HepG2 (cell line): ENCODE results near the gene IL17D. TPM values are rescaled to one million over a fixed set of nuclear protein-coding genes. Genes with fewer than 3 reads are reported as not detected.

Experiments
- DBP ChIP-seq: sonication (generic); formaldehyde crosslinking; IDR thresholded peaks from 2 replicates; pipeline ENCODE4 v1.4.0; 2020; ENCODE audit warnings: missing genetic modification reagents; ENCODE audit errors: not compliant biosample characterization
- DMAP1 ChIP-seq: IDR thresholded peaks from 2 replicates; pipeline ENCODE4 v1.6.1; 2016
- RNF219 ChIP-seq: sonication (generic); formaldehyde crosslinking; IDR thresholded peaks from 2 replicates; pipeline ENCODE4 v1.5.0; 2020; ENCODE audit warnings: mild to moderate bottlenecking, missing genetic modification reagents
- SOX13 ChIP-seq, 3 experiments: fragments of 450-650 bp in 1 of 3; sonication (generic) in 1 of 3; formaldehyde crosslinking in 1 of 3; IDR thresholded peaks in 2 of 3; conservative IDR thresholded peaks in 1 of 3; 2 replicates each; pipeline versions ENCODE4 v1.5.0 to v1.6.1; 2016 to 2020; ENCODE audit warnings: antibody characterized with exemption in 1 of 3, mild to moderate bottlenecking in 1 of 3, missing compliant biosample characterization in 1 of 3, missing genetic modification reagents in 1 of 3, moderate library complexity in 1 of 3
- SP140L ChIP-seq: sonication (generic); formaldehyde crosslinking; IDR thresholded peaks from 2 replicates; pipeline ENCODE4 v1.4.0; 2020; ENCODE audit warnings: missing genetic modification reagents, borderline replicate concordance
- THYN1 ChIP-seq: sonication (generic); formaldehyde crosslinking; IDR thresholded peaks from 2 replicates; pipeline ENCODE4 v1.8.1; 2023; ENCODE audit warnings: low read depth, mild to moderate bottlenecking, moderate library complexity, missing genetic modification reagents, borderline replicate concordance
- ZNF501 ChIP-seq: sonication (generic); formaldehyde crosslinking; IDR thresholded peaks from 2 replicates; pipeline ENCODE4 v1.5.1; 2020; ENCODE audit warnings: mild to moderate bottlenecking, moderate library complexity, missing genetic modification reagents
- polyA plus RNA-seq, 8 experiments: library from polyadenylated mRNA; depleted of rRNA in 3 of 8; stranded (reverse) in 7 of 8; unstranded in 1 of 8; fragments of >200 nt; fragmentation: Illumina TruSeq in 4 of 8; extraction: Trizol in 4 of 8; gene quantifications; 2 replicates each; pipeline versions ENCODE4 v1.2.1 to v1.2.3, GENCODE V29; 2011 to 2016; ENCODE audit warnings: low read depth in 4 of 8, missing spikeins in 1 of 8, mixed read lengths in 1 of 8; ENCODE audit not compliant: insufficient read depth in 1 of 8
- total RNA-seq, 5 experiments: library from RNA; depleted of rRNA; stranded (reverse); fragments of >200 nt; fragmentation: Illumina TruSeq; extraction: Trizol; gene quantifications; 2 replicates each; pipeline ENCODE4 v1.2.3, GENCODE V29; 2016; ENCODE audit warnings: low read depth in 1 of 5
- TF ChIP-seq, protein P1 (sequence below): sonication (generic); formaldehyde crosslinking; IDR thresholded peaks from 2 replicates; pipeline ENCODE4 v1.4.0; 2020; ENCODE audit warnings: mild to moderate bottlenecking, missing genetic modification reagents
- TF ChIP-seq, protein P2 (sequence below): sonication (generic); formaldehyde crosslinking; IDR thresholded peaks from 2 replicates; pipeline ENCODE4 v1.4.0; 2020; ENCODE audit warnings: missing genetic modification reagents

Gene IL17D
- total and polyA plus RNA-seq, 2 of the 13 experiments (the other 11 are each of a cell fraction or from before 2014, with no cell fraction given) = 1.1 to 2.2 TPM

GRCh38 chr13:20702915-20703779, at the start of gene IL17D (continued):
- TF ChIP-seq SOX13 (IDR thresholded peaks at IDR 0.05) (no peak), SOX13 (CRISPR knock-in tag; conservative IDR thresholded peaks at IDR 0.05 in 1 of 2, IDR thresholded peaks at IDR 0.05 in 1 of 2) (no peak), ZNF501 (peak; percentile 80), SP140L (CRISPR knock-in tag) (no peak), RNF219 (CRISPR knock-in tag) (no peak), DBP (CRISPR knock-in tag) (no peak), DMAP1 (CRISPR knock-in tag) (no peak), THYN1 (no peak)
- TF ChIP-seq, protein P1, sequence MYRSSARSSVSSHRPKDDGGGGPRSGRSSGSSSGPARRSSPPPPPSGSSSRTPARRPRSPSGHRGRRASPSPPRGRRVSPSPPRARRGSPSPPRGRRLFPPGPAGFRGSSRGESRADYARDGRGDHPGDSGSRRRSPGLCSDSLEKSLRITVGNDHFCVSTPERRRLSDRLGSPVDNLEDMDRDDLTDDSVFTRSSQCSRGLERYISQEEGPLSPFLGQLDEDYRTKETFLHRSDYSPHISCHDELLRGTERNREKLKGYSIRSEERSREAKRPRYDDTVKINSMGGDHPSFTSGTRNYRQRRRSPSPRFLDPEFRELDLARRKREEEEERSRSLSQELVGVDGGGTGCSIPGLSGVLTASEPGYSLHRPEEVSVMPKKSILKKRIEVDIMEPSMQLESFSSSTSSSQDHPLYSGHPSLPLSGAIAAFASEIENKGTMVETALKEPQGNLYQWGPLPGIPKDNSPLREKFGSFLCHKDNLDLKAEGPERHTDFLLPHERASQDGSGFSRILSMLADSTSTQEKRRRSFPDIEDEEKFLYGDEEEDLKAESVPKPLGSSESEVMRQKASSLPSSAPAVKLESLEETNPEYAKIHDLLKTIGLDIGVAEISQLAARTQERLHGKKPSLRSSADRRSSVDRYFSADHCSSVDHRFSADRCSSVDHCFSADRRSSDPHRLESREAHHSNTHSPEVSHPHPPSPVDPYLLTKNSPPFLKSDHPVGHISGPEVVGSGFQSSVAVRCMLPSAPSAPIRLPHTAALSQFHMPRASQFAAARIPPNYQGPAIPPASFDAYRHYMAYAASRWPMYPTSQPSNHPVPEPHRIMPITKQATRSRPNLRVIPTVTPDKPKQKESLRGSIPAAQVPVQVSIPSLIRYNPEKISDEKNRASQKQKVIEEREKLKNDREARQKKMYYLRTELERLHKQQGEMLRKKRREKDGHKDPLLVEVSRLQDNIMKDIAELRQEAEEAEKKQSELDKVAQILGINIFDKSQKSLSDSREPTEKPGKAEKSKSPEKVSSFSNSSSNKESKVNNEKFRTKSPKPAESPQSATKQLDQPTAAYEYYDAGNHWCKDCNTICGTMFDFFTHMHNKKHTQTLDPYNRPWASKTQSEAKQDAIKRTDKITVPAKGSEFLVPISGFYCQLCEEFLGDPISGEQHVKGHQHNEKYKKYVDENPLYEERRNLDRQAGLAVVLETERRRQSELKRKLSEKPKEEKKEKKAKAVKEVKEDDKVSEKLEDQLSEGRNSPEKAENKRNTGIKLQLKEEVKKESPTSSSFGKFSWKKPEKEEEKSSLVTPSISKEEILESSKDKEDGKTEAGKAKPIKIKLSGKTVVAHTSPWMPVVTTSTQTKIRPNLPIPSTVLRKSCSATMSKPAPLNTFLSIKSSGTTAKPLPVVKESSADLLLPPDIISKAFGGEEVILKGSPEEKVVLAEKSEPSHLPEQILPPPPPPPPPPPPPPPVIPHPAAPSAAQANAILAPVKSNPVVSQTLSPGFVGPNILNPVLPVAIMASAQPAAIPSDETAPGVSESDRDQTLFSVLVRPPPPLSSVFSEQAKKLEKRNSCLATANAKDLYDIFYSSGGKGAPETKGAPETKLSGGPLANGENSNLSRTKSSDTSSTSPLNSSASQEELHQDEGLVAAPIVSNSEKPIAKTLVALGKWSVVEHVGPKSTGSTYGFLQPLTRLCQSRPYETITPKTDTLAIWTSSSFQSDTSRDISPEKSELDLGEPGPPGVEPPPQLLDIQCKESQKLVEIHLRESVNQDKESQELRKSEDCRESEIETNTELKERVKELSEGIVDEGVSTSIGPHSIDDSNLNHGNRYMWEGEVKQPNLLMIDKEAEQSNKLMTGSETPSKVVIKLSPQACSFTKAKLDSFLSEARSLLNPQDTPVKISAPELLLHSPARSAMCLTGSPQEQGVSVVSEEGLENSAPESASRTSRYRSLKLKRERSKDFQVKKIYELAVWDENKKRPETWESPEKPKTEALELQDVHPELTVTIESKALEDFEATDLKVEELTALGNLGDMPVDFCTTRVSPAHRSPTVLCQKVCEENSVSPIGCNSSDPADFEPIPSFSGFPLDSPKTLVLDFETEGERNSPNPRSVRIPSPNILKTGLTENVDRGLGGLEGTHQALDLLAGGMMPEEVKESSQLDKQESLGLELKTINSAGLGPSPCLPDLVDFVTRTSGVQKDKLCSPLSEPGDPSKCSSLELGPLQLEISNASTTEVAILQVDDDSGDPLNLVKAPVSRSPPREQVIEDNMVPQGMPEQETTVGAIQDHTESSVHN (CRISPR knock-in tag) = no peak
- TF ChIP-seq, protein P2, sequence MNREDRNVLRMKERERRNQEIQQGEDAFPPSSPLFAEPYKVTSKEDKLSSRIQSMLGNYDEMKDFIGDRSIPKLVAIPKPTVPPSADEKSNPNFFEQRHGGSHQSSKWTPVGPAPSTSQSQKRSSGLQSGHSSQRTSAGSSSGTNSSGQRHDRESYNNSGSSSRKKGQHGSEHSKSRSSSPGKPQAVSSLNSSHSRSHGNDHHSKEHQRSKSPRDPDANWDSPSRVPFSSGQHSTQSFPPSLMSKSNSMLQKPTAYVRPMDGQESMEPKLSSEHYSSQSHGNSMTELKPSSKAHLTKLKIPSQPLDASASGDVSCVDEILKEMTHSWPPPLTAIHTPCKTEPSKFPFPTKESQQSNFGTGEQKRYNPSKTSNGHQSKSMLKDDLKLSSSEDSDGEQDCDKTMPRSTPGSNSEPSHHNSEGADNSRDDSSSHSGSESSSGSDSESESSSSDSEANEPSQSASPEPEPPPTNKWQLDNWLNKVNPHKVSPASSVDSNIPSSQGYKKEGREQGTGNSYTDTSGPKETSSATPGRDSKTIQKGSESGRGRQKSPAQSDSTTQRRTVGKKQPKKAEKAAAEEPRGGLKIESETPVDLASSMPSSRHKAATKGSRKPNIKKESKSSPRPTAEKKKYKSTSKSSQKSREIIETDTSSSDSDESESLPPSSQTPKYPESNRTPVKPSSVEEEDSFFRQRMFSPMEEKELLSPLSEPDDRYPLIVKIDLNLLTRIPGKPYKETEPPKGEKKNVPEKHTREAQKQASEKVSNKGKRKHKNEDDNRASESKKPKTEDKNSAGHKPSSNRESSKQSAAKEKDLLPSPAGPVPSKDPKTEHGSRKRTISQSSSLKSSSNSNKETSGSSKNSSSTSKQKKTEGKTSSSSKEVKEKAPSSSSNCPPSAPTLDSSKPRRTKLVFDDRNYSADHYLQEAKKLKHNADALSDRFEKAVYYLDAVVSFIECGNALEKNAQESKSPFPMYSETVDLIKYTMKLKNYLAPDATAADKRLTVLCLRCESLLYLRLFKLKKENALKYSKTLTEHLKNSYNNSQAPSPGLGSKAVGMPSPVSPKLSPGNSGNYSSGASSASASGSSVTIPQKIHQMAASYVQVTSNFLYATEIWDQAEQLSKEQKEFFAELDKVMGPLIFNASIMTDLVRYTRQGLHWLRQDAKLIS = no peak
